HepG2 (cell line): Measurements from ENCODE around the gene CTSA. TPM values are rescaled to one million over a fixed set of nuclear protein-coding genes. Genes with fewer than 3 reads are reported as not detected.

Source experiments
- ATAC-seq: fragments of 200-7000 bp; cut with Tn5 transposase; 3 replicates; pipeline ENCODE4 v1.9.1; 2020; ENCODE audit warnings: mild to moderate bottlenecking, moderate library complexity
- BruUV-seq: library from RNA; stranded (reverse); fragments of 400-500 nt; replicated peaks from 2 replicates; lab custom pipeline; 2021; lab: Mats Ljungman, UMichigan
- CTCF ChIA-PET: fragments of 300-600 bp; formaldehyde crosslinking; extraction: SDS; loops from one replicate; lab custom pipeline; 2021; ENCODE audit warnings: low total read pairs, inconsistent platforms, low intra/inter-chr PET ratio; lab: Yijun Ruan, JAX
- POLR2A ChIA-PET: fragments of 350-600 bp; sonication (Branson Sonifier 250); formaldehyde crosslinking; loops from one replicate; lab custom pipeline; 2020; ENCODE audit warnings: antibody characterized with exemption, inconsistent platforms; lab: Yijun Ruan, JAX
- DNase-seq: peaks from one replicate; pipeline ENCODE4 v3.0.0-alpha.2; 2015; ENCODE audit warnings: low spot score
- FAIRE-seq: peaks from 3 replicates; lab custom pipeline; 2011; peaks lifted over from hg19 to GRCh38; lab: Jason Lieb, UNC
- H2AFZ ChIP-seq: one replicate; pipeline ENCODE4 v1.6.1; 2011; ENCODE audit warnings: low read length, inconsistent platforms
- H3K27ac ChIP-seq: fragments of 300-600 bp; 3 replicates; pipeline ENCODE4 v1.8.0; 2011; ENCODE audit warnings: mixed run types, mild to moderate bottlenecking, mixed read lengths, low read length, inconsistent platforms; ENCODE audit not compliant: insufficient read depth; ENCODE audit errors: extremely low read length
- H3K27me3 ChIP-seq, 2 experiments: fragments of 200-600 bp in 1 of 2; 2 replicates in 1 of 2; 3 replicates in 1 of 2; pipeline versions ENCODE4 v1.6.0 to v1.8.0; 2011; ENCODE audit warnings: low read length in 2 of 2, mild to moderate bottlenecking in 2 of 2, moderate library complexity in 2 of 2, inconsistent platforms in 1 of 2; ENCODE audit not compliant: insufficient read depth in 2 of 2, control insufficient read depth in 1 of 2
- H3K36me3 ChIP-seq, 2 experiments: fragments of 200-600 bp in 1 of 2; replicated peaks in 1 of 2; 2 replicates in 1 of 2; 3 replicates in 1 of 2; pipeline versions ENCODE4 v1.5.1 to v1.8.0; 2011; ENCODE audit warnings: low read length in 2 of 2, inconsistent platforms in 1 of 2; ENCODE audit not compliant: insufficient read depth in 2 of 2, control insufficient read depth in 1 of 2
- H3K4me1 ChIP-seq: 2 replicates; pipeline ENCODE4 v1.5.1; 2012; ENCODE audit warnings: low read length, inconsistent platforms; ENCODE audit not compliant: insufficient read depth
- H3K4me2 ChIP-seq: 2 replicates; pipeline ENCODE4 v1.6.0; 2011; ENCODE audit warnings: low read depth, low read length, inconsistent platforms
- H3K4me3 ChIP-seq, 3 experiments: fragments of 200-600 bp in 1 of 3; sonication (generic), shearing (Covaris generic) in 1 of 3; replicated peaks in 1 of 3; 2 replicates each; pipeline ENCODE4 v1.5.1; 2011 to 2016; ENCODE audit warnings: low read length in 3 of 3, inconsistent platforms in 2 of 3, low read depth in 2 of 3, mild to moderate bottlenecking in 2 of 3, control low read depth in 1 of 3, mixed read lengths in 1 of 3; ENCODE audit not compliant: insufficient read depth in 1 of 3
- H3K79me2 ChIP-seq: one replicate; pipeline ENCODE4 v1.6.1; 2011; ENCODE audit warnings: low read length, inconsistent platforms; ENCODE audit not compliant: insufficient read depth
- H3K9ac ChIP-seq: 2 replicates; pipeline ENCODE4 v1.6.0; 2011; ENCODE audit warnings: mild to moderate bottlenecking, low read depth, low read length, inconsistent platforms; ENCODE audit not compliant: insufficient read depth
- H3K9me3 ChIP-seq: 2 replicates; pipeline ENCODE4 v1.5.1; 2012; ENCODE audit warnings: mild to moderate bottlenecking, low read length
- H4K20me1 ChIP-seq: 2 replicates; pipeline ENCODE4 v1.6.0; 2011; ENCODE audit warnings: inconsistent platforms, mild to moderate bottlenecking, low read length, moderate library complexity; ENCODE audit not compliant: insufficient read depth
- CAMTA2 ChIP-seq: sonication (generic); formaldehyde crosslinking; IDR thresholded peaks from 2 replicates; pipeline ENCODE4 v1.4.0; 2020; ENCODE audit warnings: mild to moderate bottlenecking, missing genetic modification reagents, borderline replicate concordance
- EEA1 ChIP-seq: sonication (generic); formaldehyde crosslinking; IDR thresholded peaks from 2 replicates; pipeline ENCODE4 v1.5.1; 2020; ENCODE audit warnings: mild to moderate bottlenecking, missing genetic modification reagents, borderline replicate concordance
- FOXM1 ChIP-seq: sonication (generic); formaldehyde crosslinking; IDR thresholded peaks from 2 replicates; pipeline ENCODE4 v1.5.0; 2020; ENCODE audit warnings: missing genetic modification reagents
- HOXA3 ChIP-seq: sonication (generic); formaldehyde crosslinking; IDR thresholded peaks from 2 replicates; pipeline ENCODE4 v1.5.0; 2020; ENCODE audit warnings: missing genetic modification reagents
- KDM3A ChIP-seq: IDR thresholded peaks from 2 replicates; pipeline ENCODE4 v1.6.1; 2018; ENCODE audit warnings: low read depth, missing compliant biosample characterization
- PAWR ChIP-seq: sonication (generic); formaldehyde crosslinking; IDR thresholded peaks from 2 replicates; pipeline ENCODE4 v1.4.0; 2020; ENCODE audit warnings: missing genetic modification reagents, mild to moderate bottlenecking, borderline replicate concordance
- STAT6 ChIP-seq: sonication (generic); formaldehyde crosslinking; IDR thresholded peaks from 2 replicates; pipeline ENCODE4 v1.4.0; 2020; ENCODE audit warnings: missing genetic modification reagents, mild to moderate bottlenecking, borderline replicate concordance
- SUZ12 ChIP-seq: fragments of 150-350 bp; IDR thresholded peaks from 2 replicates; pipeline ENCODE4 v1.6.1; 2014; ENCODE audit warnings: low read depth, low read length
- TCF7L2 ChIP-seq: IDR thresholded peaks from 2 replicates; pipeline ENCODE4 v1.6.1; 2011; ENCODE audit warnings: mild to moderate bottlenecking, low read depth, low read length, moderate library complexity
- TP53 ChIP-seq: sonication (generic); formaldehyde crosslinking; conservative IDR thresholded peaks from 2 replicates; pipeline ENCODE4 v1.4.0; 2020; ENCODE audit warnings: missing genetic modification reagents
- ZFP41 ChIP-seq: sonication (generic); formaldehyde crosslinking; IDR thresholded peaks from 2 replicates; pipeline ENCODE4 v1.4.0; 2020; ENCODE audit warnings: mild to moderate bottlenecking, missing genetic modification reagents, borderline replicate concordance
- ZNF101 ChIP-seq: sonication (generic); formaldehyde crosslinking; IDR thresholded peaks from 2 replicates; pipeline ENCODE4 v1.4.0; 2020; ENCODE audit warnings: mild to moderate bottlenecking, low read depth, missing genetic modification reagents, borderline replicate concordance
- ZNF350 ChIP-seq: sonication (generic); formaldehyde crosslinking; IDR thresholded peaks from 2 replicates; pipeline ENCODE4 v1.4.0; 2020; ENCODE audit warnings: mild to moderate bottlenecking, low read depth, missing genetic modification reagents, borderline replicate concordance
- ZNF513 ChIP-seq: sonication (generic); formaldehyde crosslinking; conservative IDR thresholded peaks from 2 replicates; pipeline ENCODE4 v1.5.0; 2020; ENCODE audit warnings: missing genetic modification reagents
- ZNF672 ChIP-seq: sonication (generic); formaldehyde crosslinking; IDR thresholded peaks from 2 replicates; pipeline ENCODE4 v1.8.1; 2022; ENCODE audit warnings: missing genetic modification reagents
- WGBS: methylation state at CpG from one replicate; pipeline ENCODE4 v1.1.6; 2017; ENCODE audit warnings: low lambda C conversion rate; 5-methylcytosine and 5-hydroxymethylcytosine counted together
- in situ Hi-C: cut with HindIII; loops from 2 replicates; pipeline ENCODE4 v1.10.0; 2017; ENCODE audit warnings: low pct_unique_long_range_greater_than_20kb; ENCODE audit not compliant: extremely low pct_ligation_motif_present
- intact Hi-C: fragments of 100-400 bp; cut with micrococcal nuclease; formaldehyde crosslinking; loops from one replicate; pipeline ENCODE4 v1.10.0; 2022; ENCODE audit not compliant: unreplicated experiment
- polyA plus RNA-seq, 8 experiments: library from polyadenylated mRNA; depleted of rRNA in 3 of 8; stranded (reverse) in 7 of 8; unstranded in 1 of 8; fragments of >200 nt; fragmentation: Illumina TruSeq in 4 of 8; extraction: Trizol in 4 of 8; gene quantifications; 2 replicates each; pipeline versions ENCODE4 v1.2.1 to v1.2.3, GENCODE V29; 2011 to 2016; ENCODE audit warnings: low read depth in 4 of 8, missing spikeins in 1 of 8, mixed read lengths in 1 of 8; ENCODE audit not compliant: insufficient read depth in 1 of 8
- total RNA-seq, 5 experiments: library from RNA; depleted of rRNA; stranded (reverse); fragments of >200 nt; fragmentation: Illumina TruSeq; extraction: Trizol; gene quantifications; 2 replicates each; pipeline ENCODE4 v1.2.3, GENCODE V29; 2016; ENCODE audit warnings: low read depth in 1 of 5

The CTSA gene
- total and polyA plus RNA-seq, 2 of the 13 experiments (the other 11 are each of a cell fraction or from before 2014, with no cell fraction given): 202 to 231 TPM

- DNase-seq (no peak), FAIRE-seq (no peak), ATAC-seq (no peak; the same call in 1 of the 3 replicates)
- BruUV-seq: no TSS peak
- no peak overlapping the region for H3K4me2 ChIP-seq
- H4K20me1 ChIP-seq: no peaks in the 10 kb centered on the region
- no peak overlapping the region for H2AFZ ChIP-seq
- POLR2A ChIA-PET: interaction anchor here (0.8 to 2.0 kb wide), 2 partner anchors 9 to 122 kb away, joined by 3 to 6 read pairs; no protein-coding TSS in a partner anchor
- H3K79me2 ChIP-seq: no peaks in the 10 kb centered on the region
- peaks cover 13 to 26% of the 10 kb centered on the region in 2 experiments for H3K36me3 ChIP-seq
- no peaks in the 10 kb centered on the region for H3K9me3 ChIP-seq
- H3K4me3 ChIP-seq: no peak overlapping the region
- no peaks in the 10 kb centered on the region for H3K27me3 ChIP-seq
- 91% methylated on average over 8 of the region's 8 CpGs for WGBS
- in situ Hi-C loops: no loop called here
- peaks cover 4% of the 10 kb centered on the region; the same call in 1 of the 2 replicates for H3K4me1 ChIP-seq
- TF ChIP-seq ZNF513 (CRISPR knock-in tag) (no peak), EEA1 (CRISPR knock-in tag) (no peak), HOXA3 (CRISPR knock-in tag) (no peak), ZNF350 (no peak), ZNF672 (CRISPR knock-in tag) (no peak)
- no peak overlapping the region for H3K9ac ChIP-seq
- H3K27ac ChIP-seq: no peak overlapping the region
- intact Hi-C loops: no loop called here
- CTCF ChIA-PET: no interaction called here
Observed at GRCh38 chr20:45848421-45848820, 42.7 kb upstream of the CTSA start.

GRCh38 chr20:45848969-45849582 lies 42.1 kb upstream of the CTSA start:
- Histone ChIP-seq H3K4me3 (no peak overlapping the region), H3K36me3 (peaks cover 11 to 19% of the 10 kb centered on the region in 2 experiments), H3K79me2 (no peaks in the 10 kb centered on the region), H3K4me2 (no peak overlapping the region), H3K27me3 (no peaks in the 10 kb centered on the region), H4K20me1 (no peaks in the 10 kb centered on the region), H3K9ac (no peak overlapping the region), H3K27ac (no peak overlapping the region), H2AFZ (no peak overlapping the region), H3K9me3 (no peaks in the 10 kb centered on the region), H3K4me1 (peaks cover 4% of the 10 kb centered on the region; the same call in 1 of the 2 replicates)
- ChIA-PET POLR2A (interaction anchor here (0.8 to 2.0 kb wide), 2 partner anchors 10 to 121 kb away, joined by 3 to 6 read pairs; no protein-coding TSS in a partner anchor), CTCF (no interaction called here)
- FAIRE-seq: no peak
- intact Hi-C loops: no loop called here
- 93% methylated on average over 8 of the region's 8 CpGs for WGBS
- BruUV-seq: no TSS peak
- in situ Hi-C loops: no loop called here
- ATAC-seq: no peak
- no peak for DNase-seq
- no peak for TF ChIP-seq FOXM1 (CRISPR knock-in tag)
- no peak for TF ChIP-seq ZNF101 (CRISPR knock-in tag)
- no peak for TF ChIP-seq CAMTA2
- TF ChIP-seq SUZ12: no peak
- no peak for TF ChIP-seq PAWR (CRISPR knock-in tag)
- TF ChIP-seq TP53: no peak
- TF ChIP-seq STAT6: no peak
- TF ChIP-seq TCF7L2: no peak
- TF ChIP-seq KDM3A: no peak
- no peak for TF ChIP-seq ZFP41
